HepG2 (cell line): ENCODE measurements around the gene EMILIN1. TPM values are rescaled to one million over a fixed set of nuclear protein-coding genes. Genes with fewer than 3 reads are reported as not detected.

ENCODE experiments used
- AFF4 ChIP-seq: sonication (generic); formaldehyde crosslinking; IDR thresholded peaks from 2 replicates; pipeline ENCODE4 v1.4.0; 2020; ENCODE audit warnings: missing genetic modification reagents
- CENPX ChIP-seq: sonication (generic); formaldehyde crosslinking; IDR thresholded peaks from 2 replicates; pipeline ENCODE4 v1.9.0; 2021; ENCODE audit warnings: mild to moderate bottlenecking, missing genetic modification reagents, moderate library complexity
- ELF4 ChIP-seq: sonication (generic); formaldehyde crosslinking; IDR thresholded peaks from 2 replicates; pipeline ENCODE4 v1.5.0; 2020; ENCODE audit warnings: missing genetic modification reagents, mild to moderate bottlenecking, moderate library complexity, borderline replicate concordance
- FOXJ3 ChIP-seq: sonication (generic); formaldehyde crosslinking; IDR thresholded peaks from 2 replicates; pipeline ENCODE4 v1.4.0; 2020; ENCODE audit warnings: missing genetic modification reagents, mild to moderate bottlenecking, borderline replicate concordance
- GATAD1 ChIP-seq: IDR thresholded peaks from 2 replicates; pipeline ENCODE4 v1.6.1; 2016; ENCODE audit warnings: missing genetic modification reagents, missing compliant biosample characterization
- GZF1 ChIP-seq: sonication (generic); formaldehyde crosslinking; IDR thresholded peaks from 2 replicates; pipeline ENCODE4 v1.5.1; 2020; ENCODE audit warnings: mild to moderate bottlenecking, missing genetic modification reagents
- PTBP1 ChIP-seq: fragments of 200-400 bp; formaldehyde crosslinking; IDR thresholded peaks from 2 replicates; pipeline ENCODE4 v1.6.1; 2018; ENCODE audit warnings: low read length, low read depth; ENCODE audit not compliant: poor library complexity, severe bottlenecking
- RORA ChIP-seq: sonication (generic); formaldehyde crosslinking; IDR thresholded peaks from 2 replicates; pipeline ENCODE4 v1.5.0; 2020; ENCODE audit warnings: mild to moderate bottlenecking, missing genetic modification reagents, moderate library complexity
- RXRB ChIP-seq: IDR thresholded peaks from 2 replicates; pipeline ENCODE4 v1.6.1; 2016; ENCODE audit warnings: borderline replicate concordance, missing genetic modification reagents, missing compliant biosample characterization
- TOPORS ChIP-seq: sonication (generic); formaldehyde crosslinking; IDR thresholded peaks from 2 replicates; pipeline ENCODE4 v1.8.0; 2023; ENCODE audit warnings: mild to moderate bottlenecking, missing genetic modification reagents
- ZFP37 ChIP-seq: sonication (generic); formaldehyde crosslinking; IDR thresholded peaks from 2 replicates; pipeline ENCODE4 v1.4.0; 2020; ENCODE audit warnings: missing genetic modification reagents, borderline replicate concordance
- ZFYVE20 ChIP-seq: sonication (generic); formaldehyde crosslinking; IDR thresholded peaks from 2 replicates; pipeline ENCODE4 v1.8.0; 2023; ENCODE audit warnings: low read depth, mild to moderate bottlenecking, moderate library complexity, missing genetic modification reagents, borderline replicate concordance
- ZNF24 ChIP-seq: fragments of 450-650 bp; IDR thresholded peaks from 2 replicates; pipeline ENCODE4 v1.6.1; 2017; ENCODE audit warnings: antibody characterized with exemption, mild to moderate bottlenecking
- ZNF564 ChIP-seq: sonication (generic); formaldehyde crosslinking; IDR thresholded peaks from 2 replicates; pipeline ENCODE4 v1.8.1; 2023; ENCODE audit warnings: mild to moderate bottlenecking, missing genetic modification reagents
- polyA plus RNA-seq, 8 experiments: library from polyadenylated mRNA; depleted of rRNA in 3 of 8; stranded (reverse) in 7 of 8; unstranded in 1 of 8; fragments of >200 nt; fragmentation: Illumina TruSeq in 4 of 8; extraction: Trizol in 4 of 8; gene quantifications; 2 replicates each; pipeline versions ENCODE4 v1.2.1 to v1.2.3, GENCODE V29; 2011 to 2016; ENCODE audit warnings: low read depth in 4 of 8, missing spikeins in 1 of 8, mixed read lengths in 1 of 8; ENCODE audit not compliant: insufficient read depth in 1 of 8
- total RNA-seq, 5 experiments: library from RNA; depleted of rRNA; stranded (reverse); fragments of >200 nt; fragmentation: Illumina TruSeq; extraction: Trizol; gene quantifications; 2 replicates each; pipeline ENCODE4 v1.2.3, GENCODE V29; 2016; ENCODE audit warnings: low read depth in 1 of 5
- TF ChIP-seq, protein P1 (sequence below): sonication (generic); formaldehyde crosslinking; IDR thresholded peaks from 2 replicates; pipeline ENCODE4 v1.4.0; 2020; ENCODE audit warnings: missing genetic modification reagents, borderline replicate concordance
- TF ChIP-seq, protein P2 (sequence below): IDR thresholded peaks from 2 replicates; pipeline ENCODE4 v1.6.1; 2016; ENCODE audit warnings: missing biosample characterization, missing genetic modification reagents, low read depth
- TF ChIP-seq, protein P3 (sequence below): sonication (generic); formaldehyde crosslinking; IDR thresholded peaks from 2 replicates; pipeline ENCODE4 v1.4.0; 2020; ENCODE audit warnings: missing genetic modification reagents

EMILIN1 gene
- total and polyA plus RNA-seq, 2 of the 13 experiments (the other 11 are each of a cell fraction or from before 2014, with no cell fraction given) = 8.1 to 9.7 TPM

- TF ChIP-seq, protein P1, sequence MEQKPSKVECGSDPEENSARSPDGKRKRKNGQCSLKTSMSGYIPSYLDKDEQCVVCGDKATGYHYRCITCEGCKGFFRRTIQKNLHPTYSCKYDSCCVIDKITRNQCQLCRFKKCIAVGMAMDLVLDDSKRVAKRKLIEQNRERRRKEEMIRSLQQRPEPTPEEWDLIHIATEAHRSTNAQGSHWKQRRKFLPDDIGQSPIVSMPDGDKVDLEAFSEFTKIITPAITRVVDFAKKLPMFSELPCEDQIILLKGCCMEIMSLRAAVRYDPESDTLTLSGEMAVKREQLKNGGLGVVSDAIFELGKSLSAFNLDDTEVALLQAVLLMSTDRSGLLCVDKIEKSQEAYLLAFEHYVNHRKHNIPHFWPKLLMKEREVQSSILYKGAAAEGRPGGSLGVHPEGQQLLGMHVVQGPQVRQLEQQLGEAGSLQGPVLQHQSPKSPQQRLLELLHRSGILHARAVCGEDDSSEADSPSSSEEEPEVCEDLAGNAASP (CRISPR knock-in tag) = peak; percentile 96
- TF ChIP-seq ZFYVE20 (CRISPR knock-in tag) (no peak), ZNF24 (no peak), TOPORS (peak; percentile 93), ZFP37 (CRISPR knock-in tag) (peak; percentile 93; the same call in 1 of the 2 replicates), GATAD1 (CRISPR knock-in tag) (peak; percentile 81), ELF4 (no peak), GZF1 (no peak), PTBP1 (no peak), ZNF564 (CRISPR knock-in tag) (peak; percentile 96), RXRB (CRISPR knock-in tag) (peak; percentile 96), FOXJ3 (CRISPR knock-in tag) (peak; percentile 97), AFF4 (CRISPR knock-in tag) (0 out of 2 replicates have a peak, but pooled peaks have one; percentile 71), RORA (CRISPR knock-in tag) (0 out of 2 replicates have a peak, but pooled peaks have one; percentile 69), CENPX (no peak)
- TF ChIP-seq, protein P2, sequence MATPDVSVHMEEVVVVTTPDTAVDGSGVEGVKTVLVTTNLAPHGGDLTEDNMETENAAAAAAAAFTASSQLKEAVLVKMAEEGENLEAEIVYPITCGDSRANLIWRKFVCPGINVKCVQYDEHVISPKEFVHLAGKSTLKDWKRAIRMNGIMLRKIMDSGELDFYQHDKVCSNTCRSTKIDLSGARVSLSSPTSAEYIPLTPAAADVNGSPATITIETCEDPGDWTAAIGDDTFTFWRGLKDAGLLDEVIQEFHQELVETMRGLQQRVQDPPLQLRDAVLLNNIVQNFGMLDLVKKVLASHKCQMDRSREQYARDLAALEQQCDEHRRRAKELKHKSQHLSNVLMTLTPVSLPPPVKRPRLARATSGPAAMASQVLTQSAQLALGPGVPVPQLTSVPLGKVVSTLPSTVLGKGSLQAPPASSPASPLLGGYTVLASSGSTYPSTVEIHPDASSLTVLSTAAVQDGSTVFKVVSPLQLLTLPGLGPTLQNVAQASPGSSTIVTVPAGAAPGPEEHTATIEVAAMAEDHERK (CRISPR knock-in tag) = 0 out of 2 replicates have a peak, but pooled peaks have one; percentile 27
- TF ChIP-seq, protein P3, sequence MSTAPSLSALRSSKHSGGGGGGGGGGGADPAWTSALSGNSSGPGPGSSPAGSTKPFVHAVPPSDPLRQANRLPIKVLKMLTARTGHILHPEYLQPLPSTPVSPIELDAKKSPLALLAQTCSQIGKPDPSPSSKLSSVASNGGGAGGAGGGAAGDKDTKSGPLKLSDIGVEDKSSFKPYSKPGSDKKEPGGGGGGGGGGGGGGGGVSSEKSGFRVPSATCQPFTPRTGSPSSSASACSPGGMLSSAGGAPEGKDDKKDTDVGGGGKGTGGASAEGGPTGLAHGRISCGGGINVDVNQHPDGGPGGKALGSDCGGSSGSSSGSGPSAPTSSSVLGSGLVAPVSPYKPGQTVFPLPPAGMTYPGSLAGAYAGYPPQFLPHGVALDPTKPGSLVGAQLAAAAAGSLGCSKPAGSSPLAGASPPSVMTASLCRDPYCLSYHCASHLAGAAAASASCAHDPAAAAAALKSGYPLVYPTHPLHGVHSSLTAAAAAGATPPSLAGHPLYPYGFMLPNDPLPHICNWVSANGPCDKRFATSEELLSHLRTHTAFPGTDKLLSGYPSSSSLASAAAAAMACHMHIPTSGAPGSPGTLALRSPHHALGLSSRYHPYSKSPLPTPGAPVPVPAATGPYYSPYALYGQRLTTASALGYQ (CRISPR knock-in tag) = no peak
These were observed 17.6 kb downstream of the EMILIN1 start (continued) for GRCh38 chr2:27095745-27096651.
